H1 (cell line): ENCODE data around the gene PTGES2. TPM values are rescaled to one million over a fixed set of nuclear protein-coding genes. Genes with fewer than 3 reads are reported as not detected.
A peak's percentile ranks its signal among the peaks of the same experiment; 100 is the strongest.

Experiments
- ASH2L ChIP-seq: fragments of 200-600, 300-600 bp; sonication (generic); IDR thresholded peaks from one replicate; pipeline ENCODE4 v1.7.1; 2017; ENCODE audit warnings: low read length
- ATF2 ChIP-seq: IDR thresholded peaks from 2 replicates; pipeline ENCODE4 v1.6.1; 2012; ENCODE audit warnings: low read length, inconsistent platforms
- CHD7 ChIP-seq: fragments of 300-600 bp; sonication (generic); IDR thresholded peaks from 2 replicates; pipeline ENCODE4 v1.7.1; 2012; ENCODE audit warnings: low read length, moderate library complexity, mild to moderate bottlenecking, inconsistent platforms; ENCODE audit not compliant: insufficient replicate concordance
- CREB1 ChIP-seq: IDR thresholded peaks from 2 replicates; pipeline ENCODE4 v1.6.1; 2012; ENCODE audit warnings: inconsistent platforms
- GABPA ChIP-seq: IDR thresholded peaks from 2 replicates; pipeline ENCODE4 v1.6.1; 2011; ENCODE audit warnings: mild to moderate bottlenecking, low read length, moderate library complexity, borderline replicate concordance; ENCODE audit not compliant: insufficient read depth
- KDM1A ChIP-seq: fragments of 200-600, 300-600 bp; sonication (generic); IDR thresholded peaks from 2 replicates; pipeline ENCODE4 v1.7.1; 2016; ENCODE audit warnings: mild to moderate bottlenecking, low read length, borderline replicate concordance
- KDM4A ChIP-seq: IDR thresholded peaks from one replicate; pipeline ENCODE4 v1.7.1; 2012; ENCODE audit warnings: low read depth, mild to moderate bottlenecking, moderate library complexity, low read length, inconsistent platforms; ENCODE audit not compliant: severe bottlenecking
- KDM5A ChIP-seq: fragments of 200-600 bp; IDR thresholded peaks from 2 replicates; pipeline ENCODE4 v1.7.1; 2012; ENCODE audit warnings: mild to moderate bottlenecking, low read length, inconsistent platforms, mixed read lengths
- POLR2AphosphoS5 ChIP-seq: IDR thresholded peaks from 2 replicates; pipeline ENCODE4 v1.6.1; 2011; ENCODE audit warnings: low read depth, low read length
- TBP ChIP-seq: IDR thresholded peaks from 2 replicates; pipeline ENCODE4 v1.6.1; 2011; ENCODE audit warnings: low read depth, low read length, improper control_type of control experiment
- polyA plus RNA-seq, 7 experiments: library from polyadenylated mRNA; depleted of rRNA in 3 of 7; stranded (reverse) in 5 of 7; unstranded in 2 of 7; fragments of >200 nt in 5 of 7; fragments of 200-250 nt in 2 of 7; gene quantifications; 1 replicate in 5 of 7; 2 replicates in 1 of 7; 4 replicates in 1 of 7; pipeline versions ENCODE4 v1.2.1 to v1.2.3, GENCODE V29; 2011 to 2013; ENCODE audit warnings: missing spikeins in 2 of 7, mixed read lengths in 2 of 7
- total RNA-seq: library from RNA; stranded (reverse); fragmentation: NEBNext Ultra II Directional; extraction: Animal tissue kit (Norgen Biotek cat#: 25700); gene quantifications from 2 replicates; pipeline ENCODE4 v1.2.1, GENCODE V29; 2021

PTGES2 gene
- total and polyA plus RNA-seq, 2 of the 8 experiments (the other 6 are each of a cell fraction or from before 2014, with no cell fraction given): 80.7 to 81.2 TPM

- no peak for TF ChIP-seq CHD7
- TF ChIP-seq ATF2: no peak
- no peak for TF ChIP-seq TBP
- TF ChIP-seq KDM4A: peak; percentile 43
- TF ChIP-seq POLR2AphosphoS5: 0 out of 2 replicates have a peak, but pooled peaks have one; percentile 33
- no peak for TF ChIP-seq KDM5A
- TF ChIP-seq GABPA: no peak
- TF ChIP-seq KDM1A: peak; percentile 82; the same call in 1 of the 2 replicates
- TF ChIP-seq CREB1: no peak
- TF ChIP-seq ASH2L: no peak
These were observed 33.1 kb upstream of the PTGES2 start (continued) for GRCh38 chr9:128160603-128160987.
